GM20000 (cell line): Measurements from ENCODE around the gene TBX1.

Experiments
- DNase-seq: peaks from one replicate; pipeline ENCODE4 v3.0.0; 2012; ENCODE audit warnings: low spot score
- CTCF ChIP-seq: IDR thresholded peaks from 2 replicates; pipeline ENCODE4 v1.5.1; 2012; ENCODE audit warnings: mild to moderate bottlenecking, control low read depth; ENCODE audit errors: extremely low read depth, missing control alignments

Gene TBX1

GRCh38 chr22:19761725-19762567 is 1.4 kb downstream of the TBX1 start:
- no peak for DNase-seq

GRCh38 chr22:19762568-19763457 is 2.2 kb downstream of the TBX1 start:
- no peak for TF ChIP-seq CTCF
- no peak for DNase-seq

More at GRCh38 chr22:19761725-19762567, 1.4 kb downstream of the TBX1 start:
- no peak for TF ChIP-seq CTCF

GRCh38 chr22:19763458-19764298 is 3.1 kb downstream of the TBX1 start:
- no peak for DNase-seq
- no peak for TF ChIP-seq CTCF

- TF ChIP-seq CTCF: no peak
These were observed 3.7 kb downstream of the TBX1 start for GRCh38 chr22:19764299-19764593.

GRCh38 chr22:19764636-19765476 is 4.3 kb downstream of the TBX1 start:
- no peak for TF ChIP-seq CTCF
- no peak for DNase-seq

More at GRCh38 chr22:19764299-19764593, 3.7 kb downstream of the TBX1 start:
- no peak for DNase-seq

- peak; percentile 54 for DNase-seq
- TF ChIP-seq CTCF: no peak
These were observed 5.1 kb downstream of the TBX1 start for GRCh38 chr22:19765477-19766239.
